NCI-H2196 (cell line): ENCODE measurements around the gene PGF.
"Not testable (repeated sequence)": the region's sequence is repeated elsewhere in the genome, so short reads cannot be mapped to it uniquely, and the experiment has no call there.

Experiments used
- DNase-seq: peaks from one replicate; lab custom pipeline; 2025; ENCODE audit not compliant: unreplicated experiment; lab: John Stamatoyannopoulos, UW

Gene PGF

GRCh38 chr14:74945261-74945851 is 10.0 kb downstream of the PGF start:
- DNase-seq = peak; percentile 56

- DNase-seq = no peak
Measured at GRCh38 chr14:74942608-74943007, 12.8 kb downstream of the PGF start.

- no peak for DNase-seq
Measured at GRCh38 chr14:74942181-74942580, 13.2 kb downstream of the PGF start.

GRCh38 chr14:74941676-74942097 is 13.7 kb downstream of the PGF start:
- no peak for DNase-seq

- DNase-seq = no peak
Measured at GRCh38 chr14:74940956-74941565, 14.3 kb downstream of the PGF start.

GRCh38 chr14:74938531-74939495 is 16.6 kb downstream of the PGF start:
- DNase-seq = no peak

- DNase-seq = no peak
Measured at GRCh38 chr14:74937171-74937570, 18.2 kb downstream of the PGF start.

- DNase-seq = no peak
Measured at GRCh38 chr14:74936731-74937130, 18.7 kb downstream of the PGF start.

- no peak for DNase-seq
Measured at GRCh38 chr14:74936151-74936550, 19.2 kb downstream of the PGF start.

GRCh38 chr14:74935360-74935680 is 20.1 kb downstream of the PGF start:
- no peak for DNase-seq

GRCh38 chr14:74934476-74935359 is 20.7 kb downstream of the PGF start:
- no peak for DNase-seq

- no peak for DNase-seq
Measured at GRCh38 chr14:74934041-74934440, 21.4 kb downstream of the PGF start.

GRCh38 chr14:74932936-74933335 is 22.5 kb downstream of the PGF start:
- not testable (repeated sequence) for DNase-seq

GRCh38 chr14:74932401-74932901 is 22.9 kb downstream of the PGF start:
- DNase-seq = no peak

GRCh38 chr14:74931744-74932143 is 23.7 kb downstream of the PGF start:
- not testable (repeated sequence) for DNase-seq

- DNase-seq = no peak
Measured at GRCh38 chr14:74929242-74929641, 26.2 kb downstream of the PGF start.

GRCh38 chr14:74927225-74927624 is 28.2 kb downstream of the PGF start:
- DNase-seq = no peak

- DNase-seq = no peak
Measured at GRCh38 chr14:74924061-74924460, 31.3 kb downstream of the PGF start.

GRCh38 chr14:74922752-74923401 is 32.5 kb downstream of the PGF start, which contains the start of gene RPS6KL1:
RPS6KL1 (minus strand) TSS chr14:74923260; CDS start chr14:74921541, 1,719 bp downstream.
- peak; percentile 65 for DNase-seq
